GM19455 (cell line): Measurements from ENCODE around the gene WNT9A.
A peak's percentile ranks its signal among the peaks of the same experiment; 100 is the strongest.

Experiments used
- ATAC-seq: cut with Tn5 transposase; IDR thresholded peaks from one replicate; pipeline ENCODE4 v1.9.1; 2021; ENCODE audit not compliant: unreplicated experiment

WNT9A gene

DNA sequence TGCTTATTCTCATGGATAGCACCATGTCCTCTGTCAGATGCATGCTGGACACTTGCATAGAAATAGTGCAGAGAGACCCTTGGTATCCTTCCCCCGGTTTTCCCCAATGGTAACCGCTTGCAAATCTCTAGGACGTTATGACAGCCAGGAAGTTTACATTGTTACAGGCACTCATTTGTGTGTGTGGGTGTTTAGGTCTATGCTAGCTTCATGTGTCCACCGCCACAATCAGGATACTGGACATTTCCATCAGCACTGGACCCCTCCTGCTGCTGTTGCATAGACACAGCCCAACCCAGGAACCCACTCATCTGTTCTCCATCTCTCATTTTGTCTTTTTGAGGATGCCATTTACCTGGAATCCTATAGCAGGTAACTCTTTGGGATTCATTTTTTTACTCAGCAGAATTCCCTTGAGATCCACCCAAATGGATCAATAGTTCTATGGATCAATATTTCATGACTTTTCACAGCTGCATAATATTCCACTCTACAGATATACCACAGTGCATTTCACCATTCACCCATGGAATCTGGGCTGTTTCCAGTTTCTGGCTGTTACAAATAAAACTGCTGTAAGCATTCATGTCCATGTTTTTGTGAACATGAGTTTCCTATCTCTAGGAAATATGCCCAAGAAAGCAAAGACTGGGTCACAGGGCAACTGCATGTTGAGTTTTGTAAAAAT lies 6.6 kb upstream of the WNT9A start:
- ATAC-seq, result no peak

DNA sequence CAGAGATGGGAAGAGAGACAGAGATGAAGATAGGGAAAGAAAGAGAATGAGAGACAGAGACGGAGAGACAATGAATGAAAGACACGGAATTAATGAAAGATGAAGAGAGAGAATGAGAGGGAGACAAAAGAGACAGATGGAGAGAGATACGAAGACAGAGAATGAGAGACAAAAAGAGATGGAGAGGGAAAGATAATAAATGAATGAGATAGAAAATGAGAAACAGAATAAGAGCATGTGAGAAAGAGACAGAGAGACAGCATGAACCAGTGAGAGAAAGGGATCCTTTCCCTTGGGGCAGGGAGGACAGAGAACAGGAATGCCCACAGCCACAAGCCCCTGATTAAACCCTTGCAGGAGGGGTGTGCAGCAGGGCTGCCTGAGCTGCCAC lies 5.3 kb upstream of the WNT9A start:
- ATAC-seq, result no peak

DNA sequence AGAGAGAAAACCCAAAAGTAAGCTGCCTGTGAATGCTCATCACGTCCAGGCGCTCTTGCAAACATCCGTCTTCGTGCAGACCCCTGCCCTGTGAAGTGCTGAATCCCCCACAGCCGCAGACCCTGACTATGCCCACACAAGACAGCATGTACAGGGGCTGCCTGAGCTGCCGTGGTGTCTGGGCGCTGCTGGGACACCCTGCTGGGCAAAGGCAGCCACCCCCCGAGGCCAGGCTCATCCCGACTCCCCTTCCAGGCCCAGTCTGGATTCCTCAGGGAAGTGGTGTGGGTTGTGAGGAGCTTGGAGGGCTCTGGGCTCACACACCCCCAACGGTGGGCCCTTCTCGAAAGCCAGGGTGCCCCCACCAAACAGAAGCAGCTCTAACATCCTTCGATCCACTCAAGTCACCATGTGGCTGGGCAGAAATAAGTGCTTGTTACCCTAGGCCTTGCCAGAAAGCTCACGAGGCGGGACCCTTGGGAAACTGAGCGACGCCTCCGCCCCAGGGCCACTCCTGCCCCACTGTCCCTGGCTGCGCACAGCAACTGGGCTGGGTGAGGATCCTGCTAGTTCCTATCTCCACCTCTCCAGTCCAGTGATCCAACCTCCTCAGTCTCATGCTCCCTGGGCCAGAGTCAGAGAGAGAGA lies 4.8 kb upstream of the WNT9A start:
- ATAC-seq, result no peak

DNA sequence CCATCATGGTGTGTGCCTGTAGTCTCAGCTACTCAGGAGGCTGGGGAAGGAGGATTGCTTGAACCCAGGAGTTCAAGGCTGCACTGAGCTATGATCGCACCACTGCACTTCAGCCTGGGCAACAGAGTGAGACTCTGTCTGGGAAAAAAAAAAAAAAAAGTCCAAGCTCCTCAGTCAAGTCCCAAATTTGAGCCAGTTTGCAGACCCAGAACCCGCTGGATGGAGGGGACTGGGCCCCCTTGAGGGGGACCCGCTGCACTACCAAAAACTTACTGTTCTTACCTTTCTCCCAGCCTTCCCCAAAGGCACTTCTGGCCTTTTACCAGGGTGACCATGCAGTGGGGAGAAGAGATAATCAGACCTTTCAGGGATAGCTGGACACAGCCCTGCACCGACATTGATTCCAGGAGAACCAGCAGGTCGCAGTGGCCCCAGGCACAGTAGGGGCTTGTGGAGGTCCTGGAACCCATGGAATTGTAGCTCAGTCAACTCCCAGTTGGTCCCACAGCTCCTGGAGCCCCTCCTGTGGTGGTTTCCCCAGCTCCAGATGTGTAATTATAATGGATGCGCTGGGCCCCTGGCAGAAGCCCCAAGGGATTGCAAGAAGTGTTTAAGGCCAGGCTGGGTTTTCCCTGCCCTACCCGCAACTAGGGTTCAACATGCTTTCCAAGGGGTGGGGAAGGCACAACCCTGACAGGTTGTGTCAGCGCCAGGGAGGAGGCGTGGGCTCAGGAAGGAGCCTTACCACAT lies 4.1 kb upstream of the WNT9A start:
- no peak for ATAC-seq

DNA sequence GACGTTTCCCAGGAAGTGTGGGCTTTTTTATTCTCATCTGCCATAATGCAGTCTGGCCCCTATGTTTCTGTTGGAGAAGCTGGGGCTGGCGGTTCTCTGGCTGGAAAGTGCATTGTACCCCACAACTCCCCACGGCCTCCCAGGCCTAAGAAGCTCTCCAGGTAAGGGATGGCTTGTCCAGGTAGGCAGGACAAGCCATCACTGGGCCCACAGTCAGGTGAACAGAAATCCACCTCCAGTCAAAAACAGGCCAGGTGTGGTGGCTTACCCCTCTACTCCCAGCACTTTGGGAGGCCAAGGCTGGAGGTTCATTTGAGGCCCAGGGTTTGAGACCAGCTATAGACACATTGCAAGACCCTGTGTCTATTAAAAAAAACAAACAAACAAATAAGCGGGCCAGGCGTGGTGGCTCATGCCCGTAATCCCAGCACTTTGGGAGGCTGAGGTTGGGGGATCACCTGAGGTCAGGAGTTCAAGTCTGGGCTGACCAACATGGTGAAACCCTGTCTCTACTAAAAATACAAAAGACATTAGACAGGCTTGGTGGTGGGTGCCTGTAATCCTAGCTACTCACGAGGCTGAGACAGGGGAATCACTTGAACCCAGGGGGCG lies 3.1 kb upstream of the WNT9A start:
- ATAC-seq, result no peak

DNA sequence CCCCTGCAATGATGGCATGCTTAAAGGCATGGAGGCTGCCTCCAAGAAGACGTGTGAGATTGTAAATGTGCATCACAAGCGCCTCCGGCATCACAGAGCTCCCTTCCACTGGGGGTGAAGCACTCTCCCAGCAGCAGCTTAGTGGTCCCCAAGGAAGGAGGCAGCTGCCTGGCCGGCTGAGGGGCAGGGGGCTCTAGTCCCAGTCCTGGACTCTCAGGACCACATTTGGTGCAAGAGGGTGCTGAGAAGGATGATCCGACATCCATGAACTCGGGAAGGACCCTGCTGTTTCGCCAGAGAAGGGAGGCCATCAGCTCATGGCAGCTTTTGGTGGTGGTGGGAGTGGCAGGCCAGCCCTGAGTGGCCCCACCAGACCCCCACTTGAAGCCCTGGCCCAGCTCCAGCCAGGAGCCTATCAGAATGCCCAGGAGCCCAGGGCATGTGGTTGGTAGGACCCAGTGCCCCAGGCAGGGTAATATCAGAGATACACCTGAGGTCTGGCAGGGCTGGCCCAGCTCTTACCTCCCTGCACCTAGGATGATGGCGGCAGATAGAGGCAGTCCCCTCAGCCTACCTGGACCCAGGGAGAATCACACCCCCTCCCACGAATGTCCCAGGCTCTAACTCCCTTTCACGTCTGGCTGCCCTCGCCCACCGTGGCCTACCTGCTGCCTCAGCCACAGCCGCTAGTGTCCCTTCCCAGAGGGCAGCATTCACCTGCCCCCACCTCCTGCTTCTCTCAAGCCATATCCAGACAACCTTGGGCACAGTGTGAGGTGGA lies 2.4 kb upstream of the WNT9A start:
- no peak for ATAC-seq

DNA sequence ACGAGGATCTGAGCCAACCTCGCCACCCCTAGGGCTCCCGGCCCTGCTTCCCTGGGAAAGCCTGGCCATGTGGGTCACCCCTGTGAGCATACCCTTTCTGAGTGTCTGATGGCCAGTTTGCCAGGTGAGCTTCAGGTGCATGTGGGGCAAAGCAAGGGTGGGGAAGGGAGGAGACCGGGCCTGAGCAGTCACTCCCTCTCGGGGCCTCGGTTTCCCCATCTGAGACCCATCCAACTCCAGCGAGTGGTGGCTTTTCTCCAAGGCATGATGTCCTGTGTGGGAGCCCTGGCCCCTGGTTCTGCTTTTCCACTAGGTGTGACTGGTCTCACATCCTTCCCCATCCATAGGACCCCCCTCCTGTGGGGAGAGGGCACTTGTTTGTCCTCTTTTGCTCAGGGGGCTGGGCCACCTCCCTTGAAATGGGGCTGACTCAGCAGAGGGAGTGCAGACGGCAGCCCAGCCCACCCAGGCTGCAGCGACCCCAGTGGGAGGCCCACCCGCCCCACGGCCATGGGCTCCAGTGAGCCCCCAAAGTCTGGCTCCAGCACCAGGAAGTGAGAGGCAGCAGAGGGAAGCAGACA lies 1.7 kb upstream of the WNT9A start:
- no peak for ATAC-seq

DNA sequence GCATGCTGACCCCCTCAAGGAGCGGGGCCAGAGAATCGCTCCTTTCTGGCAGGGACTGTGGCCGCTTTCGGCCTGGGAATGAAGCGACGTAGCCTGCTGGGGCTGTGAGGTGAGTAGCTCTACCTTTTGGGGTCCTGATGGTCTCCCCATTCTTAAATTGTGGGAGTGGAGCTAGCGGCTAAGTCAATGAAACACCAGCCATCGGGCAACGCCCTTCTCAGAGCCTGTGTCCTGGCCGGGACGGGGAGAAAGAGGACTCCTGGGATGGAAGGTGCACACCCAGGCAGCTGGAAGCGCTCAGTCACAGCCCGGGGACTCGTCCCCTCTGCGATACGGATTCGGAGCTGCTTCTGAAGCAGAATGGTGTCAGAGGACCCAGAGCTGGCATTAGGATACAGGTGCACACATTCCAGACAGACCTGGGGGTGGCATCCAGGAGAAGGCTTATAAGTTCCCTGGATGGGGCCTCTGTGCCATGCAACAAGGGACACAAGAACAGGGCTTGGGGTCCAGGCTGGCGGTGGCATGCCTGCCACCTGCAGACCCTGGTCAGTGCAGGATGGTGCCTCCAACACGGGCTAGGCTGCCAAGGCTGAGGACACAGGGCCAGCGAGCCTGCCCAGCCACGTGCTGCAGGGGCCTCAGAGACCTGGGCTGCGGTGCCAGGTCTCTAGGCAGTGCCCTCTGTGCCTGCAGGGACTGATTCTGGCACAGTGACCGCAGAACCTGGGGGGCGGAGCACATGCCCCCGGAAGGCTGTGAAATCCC lies 945 bp upstream of the WNT9A start:
- ATAC-seq, result no peak

DNA sequence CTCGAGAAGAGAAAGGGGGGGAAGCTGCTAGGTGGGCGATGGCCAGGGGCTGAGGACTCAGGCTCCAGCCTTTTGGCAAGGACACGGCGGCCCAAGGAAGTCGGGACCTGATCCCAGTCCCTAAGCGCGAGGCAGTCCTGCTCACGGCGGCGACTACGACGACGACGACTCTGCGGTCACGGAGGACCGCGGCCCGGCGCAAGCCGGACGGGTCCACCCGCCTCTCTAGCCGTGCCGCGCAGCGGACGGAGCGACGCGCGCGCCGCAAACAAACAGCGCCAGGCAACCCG lies 401 bp downstream of the WNT9A start:
- ATAC-seq, result no peak

DNA sequence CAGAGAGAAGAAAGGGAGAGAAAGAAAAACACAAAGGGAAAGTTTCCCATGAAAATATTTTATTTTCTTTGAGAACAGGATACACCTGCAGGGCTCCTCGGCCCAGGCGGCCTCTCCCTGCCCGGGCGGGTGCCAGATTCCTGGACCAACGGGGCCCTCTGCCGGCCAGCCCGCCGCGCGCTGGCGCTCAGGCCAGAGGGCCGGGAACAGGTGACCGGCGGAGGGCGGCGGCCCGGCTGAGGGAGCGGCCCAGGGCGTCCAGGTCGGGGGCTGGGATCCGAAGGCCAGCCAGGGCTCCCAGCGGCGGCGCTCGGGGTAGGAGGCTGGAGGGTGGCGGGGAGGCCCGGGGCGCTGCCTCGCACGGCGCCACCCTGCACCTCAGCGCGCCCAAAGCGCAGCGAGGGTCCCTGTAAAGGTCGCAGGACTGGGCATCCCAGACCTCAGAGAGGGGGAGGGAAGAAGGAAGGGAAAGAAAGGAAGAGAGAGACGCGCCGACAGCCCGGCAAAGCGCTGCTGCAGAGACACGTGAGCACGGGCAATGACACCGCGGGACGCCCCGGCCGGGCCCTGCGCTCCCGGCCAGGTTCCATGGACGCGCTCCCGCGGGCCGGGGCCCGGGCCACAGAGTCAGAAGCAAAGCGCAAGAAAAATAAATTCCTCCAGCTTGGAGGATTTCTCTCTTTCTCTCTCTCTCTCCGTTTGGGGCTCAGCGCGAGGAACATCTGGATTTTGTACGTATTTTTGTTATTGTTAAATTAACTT lies 927 bp downstream of the WNT9A start:
- peak; percentile 51 for ATAC-seq

DNA sequence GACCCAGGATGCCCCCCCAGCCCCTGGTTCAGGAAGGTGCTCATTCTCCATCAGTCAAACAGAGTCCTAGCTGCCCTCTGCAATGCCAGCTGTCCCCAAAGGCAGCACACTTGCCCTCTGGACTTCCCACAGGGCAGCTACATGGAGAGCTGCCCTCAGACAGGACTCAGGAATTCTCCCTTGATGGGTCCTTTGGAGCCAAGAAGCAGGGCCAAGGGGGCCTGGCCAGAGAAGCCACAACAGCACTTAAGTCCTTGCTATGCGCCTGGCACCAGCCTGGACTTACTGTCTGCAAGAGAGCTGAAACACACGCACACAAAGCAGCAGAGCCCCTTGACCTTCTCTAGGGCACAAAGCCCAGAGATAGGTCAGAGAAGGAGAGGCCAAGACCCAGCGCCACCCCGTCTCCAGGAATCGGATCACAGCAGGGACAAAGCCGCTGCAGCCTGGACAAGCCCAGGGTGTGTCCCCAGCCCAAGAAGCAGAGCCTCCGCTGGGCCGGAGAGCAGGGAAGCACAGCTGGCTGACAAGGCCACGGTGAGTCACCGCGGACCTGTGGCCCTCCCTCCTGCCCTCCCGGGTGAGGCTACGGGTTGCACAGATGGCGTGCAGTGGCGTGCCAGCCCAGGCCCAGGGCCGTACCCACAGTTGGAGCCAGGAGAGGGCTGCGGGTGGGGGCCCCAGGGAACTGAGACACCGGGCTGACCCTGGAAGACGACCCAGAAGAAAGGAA lies 1.7 kb downstream of the WNT9A start:
- ATAC-seq, result peak; percentile 15

DNA sequence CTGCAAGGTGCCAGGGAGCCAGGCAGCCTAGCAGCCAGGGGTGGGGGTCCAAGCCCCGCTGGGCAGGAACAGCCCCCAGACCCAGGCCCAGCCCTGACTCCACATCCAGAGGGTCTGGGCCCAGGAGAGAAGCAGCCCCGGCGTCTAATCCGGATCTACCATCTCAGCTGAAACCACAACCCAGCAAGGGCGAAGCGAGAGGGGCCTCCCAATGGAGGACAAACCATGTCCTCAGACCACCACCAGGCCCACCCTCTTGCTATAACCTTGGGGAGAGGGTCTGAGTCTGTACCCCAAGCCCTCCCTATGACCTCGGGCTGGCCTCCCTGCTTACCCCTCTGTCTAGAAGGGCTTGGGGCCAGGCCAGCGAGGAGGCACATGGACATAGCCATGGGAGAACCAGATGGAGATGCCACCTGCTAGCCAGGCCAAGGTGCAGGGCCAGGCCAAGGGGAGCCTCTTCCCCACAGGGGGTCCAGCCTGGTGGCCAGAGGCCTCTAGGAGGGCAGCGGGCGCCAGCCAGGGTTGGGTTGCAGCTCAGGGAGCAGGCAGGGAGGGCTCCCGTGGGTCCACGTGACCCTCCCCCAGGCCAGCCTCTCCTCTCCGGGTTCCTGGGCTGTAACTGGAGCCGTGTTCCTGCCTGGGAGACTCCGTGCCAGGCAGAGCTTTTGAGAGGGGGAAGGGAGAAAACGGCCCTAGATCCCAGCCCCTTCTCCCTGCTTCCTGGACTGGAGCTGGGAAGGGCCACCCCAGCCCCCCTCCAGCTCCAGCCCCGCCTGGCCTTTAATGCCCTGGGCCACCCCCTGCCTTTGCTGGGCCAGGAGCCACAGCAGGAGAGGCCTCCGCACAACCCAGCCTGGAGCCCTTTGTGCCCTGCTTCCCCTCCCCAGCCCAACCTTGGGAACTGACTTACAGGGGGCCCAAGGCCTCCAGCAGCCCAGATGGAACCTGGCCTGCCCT lies 2.5 kb downstream of the WNT9A start:
- no peak for ATAC-seq

DNA sequence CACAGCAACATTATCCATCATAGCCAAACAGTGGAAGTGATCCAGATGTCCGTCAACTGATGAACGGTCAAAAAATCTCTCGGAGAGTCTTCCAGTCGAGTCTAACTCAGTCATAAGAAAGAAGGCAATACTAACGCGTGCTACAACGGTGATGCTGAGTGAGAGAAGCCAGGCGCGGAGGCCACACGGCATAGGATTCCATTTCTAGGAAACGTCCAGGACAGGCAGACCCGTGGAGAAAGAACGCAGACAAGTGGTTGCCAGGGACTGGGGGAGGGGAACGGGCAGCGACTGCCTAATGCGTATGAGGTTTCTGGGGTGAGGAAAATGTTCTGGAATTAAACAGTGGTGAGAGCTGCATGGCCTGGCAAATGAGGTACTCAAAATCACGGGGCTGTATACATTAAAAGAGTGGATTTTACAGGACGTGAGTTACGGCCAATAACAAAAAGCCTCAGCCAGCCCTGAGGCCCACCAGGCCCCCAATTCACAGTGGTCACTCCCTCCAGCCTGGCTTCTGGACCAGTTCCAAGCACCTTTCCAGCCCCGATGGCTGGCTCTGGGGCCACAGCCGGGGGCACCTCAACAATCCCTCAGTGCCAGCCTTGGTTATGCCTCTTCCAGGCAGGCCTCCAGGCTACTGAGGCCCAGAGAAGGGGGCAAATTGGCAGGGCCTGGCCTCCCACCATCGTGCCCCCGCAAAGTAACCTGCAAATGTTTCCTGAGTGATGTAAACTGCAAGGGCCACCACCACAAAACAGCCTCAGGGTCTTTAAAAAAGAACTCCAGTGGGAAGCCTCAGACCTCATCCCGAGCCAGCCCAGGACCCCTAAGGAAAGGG lies 3.4 kb downstream of the WNT9A start:
- no peak for ATAC-seq

DNA sequence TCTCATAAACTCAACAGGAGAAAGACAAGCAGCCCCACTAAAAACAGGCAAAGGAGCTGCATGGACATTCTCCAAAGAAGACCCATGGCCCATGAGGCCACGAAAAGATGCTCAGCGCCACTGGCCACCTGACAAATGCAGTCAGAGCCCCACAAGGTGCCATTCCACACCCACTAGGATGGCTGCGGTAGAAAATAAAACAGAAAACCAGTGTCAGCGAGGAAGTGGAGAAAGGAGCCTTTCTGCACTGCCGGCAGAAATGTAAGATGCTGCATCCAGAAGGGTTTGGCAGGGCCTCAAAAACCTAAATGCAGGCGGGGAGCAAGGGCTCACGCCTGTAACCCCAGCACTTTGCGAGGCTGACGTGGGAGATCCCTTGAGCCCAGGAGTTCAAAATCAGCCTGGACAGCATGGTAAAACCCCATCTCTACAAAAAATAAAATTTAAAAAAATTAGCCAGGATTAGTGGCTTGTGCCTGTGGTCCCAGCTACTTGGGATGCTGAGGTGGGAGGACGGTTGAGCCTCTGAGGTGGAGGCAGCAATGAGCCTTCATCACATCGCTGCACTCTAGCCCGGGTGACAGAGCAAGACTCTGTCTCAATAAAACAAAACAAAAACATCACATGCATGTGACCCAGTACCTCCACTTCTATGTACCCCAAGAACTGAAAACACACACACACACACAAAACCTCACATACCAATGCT lies 4.2 kb downstream of the WNT9A start:
- ATAC-seq, result no peak

DNA sequence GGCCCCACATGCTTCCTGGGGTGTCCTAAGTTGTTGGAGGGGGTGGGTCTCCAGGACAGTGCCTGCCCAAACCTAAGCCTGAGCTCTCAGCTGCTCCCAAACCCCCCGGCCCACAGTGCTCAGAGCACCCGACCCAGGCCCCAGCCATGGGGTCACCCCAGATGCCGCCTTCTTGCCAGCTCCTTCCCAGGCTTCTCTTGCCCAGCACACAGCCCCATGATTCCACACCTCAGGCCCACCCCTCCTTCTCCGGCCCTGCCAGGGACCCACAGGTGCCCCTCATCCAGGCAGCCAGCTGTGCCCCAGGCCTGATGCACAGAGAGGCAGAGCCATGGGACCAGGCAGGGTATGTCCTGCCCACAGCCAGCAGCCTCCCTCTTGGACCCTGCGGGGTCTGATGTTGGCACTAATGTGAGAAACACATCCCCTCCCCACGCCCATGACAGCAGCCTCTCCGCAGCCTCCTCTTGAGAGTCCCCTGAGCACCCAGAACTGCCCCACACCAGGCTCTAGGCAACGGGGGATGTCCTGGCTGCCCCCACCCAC lies 4.9 kb downstream of the WNT9A start:
- ATAC-seq, result no peak
